T-helper 9 cell (primary cell): ENCODE results near the gene GRWD1.

Experiments
- DNase-seq: peaks from one replicate; pipeline ENCODE4 v3.0.0-alpha.2; 2020
- total RNA-seq, 2 donors: gene quantifications; one replicate each; lab custom pipeline; 2026; lab: John Stamatoyannopoulos, UW

GRWD1 gene
- 29.0 to 66.4 reads per million in 2 donors for total RNA-seq

- peak; percentile 89 for DNase-seq
Measured at GRCh38 chr19:48445606-48446481, at the start of gene GRWD1. GRWD1 (plus strand) TSS chr19:48445983; CDS start chr19:48446006, 23 bp downstream.

- no peak for DNase-seq
Measured at GRCh38 chr19:48396016-48396823, 49.6 kb upstream of the GRWD1 start.

- DNase-seq: no peak
Measured at GRCh38 chr19:48396824-48397176, 49.0 kb upstream of the GRWD1 start.

- no peak for DNase-seq
Measured at GRCh38 chr19:48397263-48398101, 48.3 kb upstream of the GRWD1 start.

GRCh38 chr19:48398102-48398374 lies 47.7 kb upstream of the GRWD1 start:
- no peak for DNase-seq

GRCh38 chr19:48398375-48399235 lies 47.2 kb upstream of the GRWD1 start:
- DNase-seq: peak; percentile 81

GRCh38 chr19:48400018-48400742 lies 45.6 kb upstream of the GRWD1 start:
- no peak for DNase-seq

GRCh38 chr19:48401287-48401686 lies 44.5 kb upstream of the GRWD1 start:
- no peak for DNase-seq

GRCh38 chr19:48403606-48404005 lies 42.2 kb upstream of the GRWD1 start:
- DNase-seq: no peak

GRCh38 chr19:48405010-48405659 lies 40.6 kb upstream of the GRWD1 start:
- no peak for DNase-seq

GRCh38 chr19:48405850-48406249 lies 39.9 kb upstream of the GRWD1 start:
- DNase-seq: no peak

- no peak for DNase-seq
Measured at GRCh38 chr19:48413879-48414587, 31.8 kb upstream of the GRWD1 start.

- peak; percentile 73 for DNase-seq
Measured at GRCh38 chr19:48415395-48415794, 30.4 kb upstream of the GRWD1 start.

- no peak for DNase-seq
Measured at GRCh38 chr19:48415806-48416221, 30.0 kb upstream of the GRWD1 start.

GRCh38 chr19:48417421-48417820 lies 28.4 kb upstream of the GRWD1 start:
- no peak for DNase-seq

- DNase-seq: no peak
Measured at GRCh38 chr19:48418317-48419064, 27.3 kb upstream of the GRWD1 start.

- peak; percentile 57 for DNase-seq
Measured at GRCh38 chr19:48419158-48419920, 26.4 kb upstream of the GRWD1 start.

GRCh38 chr19:48421548-48421947 lies 24.2 kb upstream of the GRWD1 start:
- no peak for DNase-seq
